Stomach (tissue), 9 donors: ENCODE data around the gene MLEC. TPM values are rescaled to one million over a fixed set of nuclear protein-coding genes. Genes with fewer than 3 reads are reported as not detected.
A peak's percentile ranks its signal among the peaks of the same experiment; 100 is the strongest.

Experiments
- DNase-seq, 2 donors: peaks; one replicate each; pipeline versions ENCODE4 v3.0.0 to v3.0.0-alpha.2; 2013 to 2019
- H3K27ac ChIP-seq, 5 donors: fragments of 200-600 bp in 4 of 5; sonication (generic) in 4 of 5; one replicate each; pipeline ENCODE4 v1.5.1; 2013 to 2019; ENCODE audit warnings: mild to moderate bottlenecking in 1 of 5, moderate library complexity in 1 of 5
- H3K27me3 ChIP-seq, 3 donors: fragments of 200-600 bp; sonication (generic); one replicate each; pipeline ENCODE4 v1.5.1; 2017 to 2019; ENCODE audit warnings: mixed run types in 1 of 3
- H3K36me3 ChIP-seq, 4 donors: fragments of 200-600 bp; sonication (generic); 1 replicate in 3 of 4; 2 replicates in 1 of 4; pipeline ENCODE4 v1.5.1; 2016 to 2019
- H3K4me1 ChIP-seq, 4 donors: fragments of 200-600 bp; sonication (generic); one replicate each; pipeline ENCODE4 v1.5.1; 2016 to 2019
- H3K4me3 ChIP-seq, 4 donors: fragments of 200-600 bp; sonication (generic) in 3 of 4; one replicate each; pipeline ENCODE4 v1.5.1; 2016 to 2019; ENCODE audit warnings: mild to moderate bottlenecking in 1 of 4
- H3K9me3 ChIP-seq, 4 donors: fragments of 200-600 bp; sonication (generic); one replicate each; pipeline ENCODE4 v1.5.1; 2016 to 2019
- EP300 ChIP-seq: sonication (generic); formaldehyde crosslinking; IDR thresholded peaks from one replicate; pipeline ENCODE4 v1.6.1; 2017; ENCODE audit warnings: antibody characterized with exemption
- POLR2A ChIP-seq, 4 donors: fragments of 450-650 bp; IDR thresholded peaks; one replicate each; pipeline ENCODE4 v1.6.1; 2016; ENCODE audit warnings: antibody characterized with exemption in 4 of 4, control low read depth in 2 of 4, mild to moderate bottlenecking in 1 of 4, moderate library complexity in 1 of 4
- POLR2AphosphoS5 ChIP-seq, 3 donors: sonication (generic); formaldehyde crosslinking; IDR thresholded peaks; one replicate each; pipeline ENCODE4 v1.6.1; 2016; ENCODE audit warnings: antibody characterized with exemption in 3 of 3
- WGBS, 5 donors: extraction: QIAGEN DNeasy Blood & Tissue Kit in 3 of 5; methylation state at CpG; one replicate each; pipeline versions ENCODE4 v1.1.5 to v1.1.7; 2013 to 2018; 5-methylcytosine and 5-hydroxymethylcytosine counted together
- intact Hi-C: fragments of 100-400 bp; cut with DNase I; formaldehyde crosslinking; loops from one replicate; pipeline ENCODE4 v1.15.1; 2023; ENCODE audit warnings: low total_unique reads
- polyA plus RNA-seq, 3 donors: library from polyadenylated mRNA; stranded (reverse); fragments of 200-250 nt; gene quantifications; one replicate each; pipeline ENCODE4 v1.2.3, GENCODE V29; 2013
- total RNA-seq, 5 donors: library from RNA; depleted of rRNA; stranded (reverse); fragments of >200 nt; gene quantifications; one replicate each; pipeline versions ENCODE4 v1.1.0 to v1.2.3, GENCODE V29; 2014 to 2016
- TF ChIP-seq, protein P1 (sequence below), 7 experiments: fragments of 450-650 bp in 4 of 7; fragments of 200-600 bp in 3 of 7; sonication (generic) in 3 of 7; IDR thresholded peaks; one replicate each; pipeline ENCODE4 v1.5.1; 2016 to 2019; ENCODE audit warnings: antibody characterized with exemption in 7 of 7, control low read depth in 2 of 7, mild to moderate bottlenecking in 1 of 7
- donor health status: healthy with polysubstance abuse.
- donor health status: Bipolar disorder and iron deficiency.
- donor health status: healthy.

MLEC gene
- total and polyA plus RNA-seq, 8 donors = 15.1 to 1,695 (median 45.0) TPM

DNA sequence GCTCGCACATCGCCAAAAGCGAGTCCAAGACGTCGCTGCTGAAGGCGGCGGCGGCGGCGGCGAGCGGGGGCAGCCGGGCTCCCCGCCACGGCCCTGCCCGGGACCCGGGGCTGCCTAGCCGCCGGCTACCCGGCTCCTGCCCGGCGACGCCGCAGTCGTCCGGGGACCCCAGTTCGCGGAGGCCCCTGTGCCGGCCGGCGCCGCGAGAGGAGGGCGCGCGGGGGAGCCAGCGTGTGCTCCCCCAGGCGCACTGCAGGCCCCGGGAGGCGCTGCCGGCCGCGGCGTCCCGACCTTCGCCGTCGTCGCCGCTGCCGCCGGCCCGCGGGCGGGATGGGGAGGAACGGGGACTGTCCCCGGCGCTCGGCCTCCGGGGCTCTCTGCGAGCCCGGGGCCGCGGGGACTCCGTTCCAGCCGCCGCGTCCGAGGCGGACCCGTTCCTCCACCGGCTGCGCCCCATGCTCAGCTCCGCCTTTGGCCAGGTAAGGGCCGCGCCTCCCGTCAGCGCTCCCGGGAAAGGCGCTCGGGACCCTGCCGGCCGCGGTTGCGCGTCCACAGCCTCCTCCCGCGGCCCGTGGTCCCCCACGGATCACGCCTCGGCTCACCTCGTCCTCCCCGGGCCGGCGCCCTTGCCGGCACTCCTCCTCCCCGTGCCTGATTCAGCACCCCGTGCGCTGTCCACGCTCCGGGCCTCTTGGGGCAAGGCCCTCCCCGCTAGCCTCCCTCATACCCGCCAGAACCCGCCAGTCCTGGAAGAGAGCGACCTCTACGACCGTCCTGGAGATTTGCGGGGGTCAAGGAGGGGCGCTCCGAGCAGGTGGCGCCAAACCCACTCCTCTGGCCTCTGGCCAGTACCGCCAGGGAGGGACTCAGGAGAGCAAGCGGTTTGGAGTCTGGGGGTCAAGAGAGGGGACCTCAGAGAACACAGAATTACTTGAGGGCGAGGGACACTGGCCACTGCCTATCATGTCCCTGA is 45.8 kb upstream of the MLEC start:
- TF ChIP-seq EP300 = no peak
- TF ChIP-seq, protein P1, sequence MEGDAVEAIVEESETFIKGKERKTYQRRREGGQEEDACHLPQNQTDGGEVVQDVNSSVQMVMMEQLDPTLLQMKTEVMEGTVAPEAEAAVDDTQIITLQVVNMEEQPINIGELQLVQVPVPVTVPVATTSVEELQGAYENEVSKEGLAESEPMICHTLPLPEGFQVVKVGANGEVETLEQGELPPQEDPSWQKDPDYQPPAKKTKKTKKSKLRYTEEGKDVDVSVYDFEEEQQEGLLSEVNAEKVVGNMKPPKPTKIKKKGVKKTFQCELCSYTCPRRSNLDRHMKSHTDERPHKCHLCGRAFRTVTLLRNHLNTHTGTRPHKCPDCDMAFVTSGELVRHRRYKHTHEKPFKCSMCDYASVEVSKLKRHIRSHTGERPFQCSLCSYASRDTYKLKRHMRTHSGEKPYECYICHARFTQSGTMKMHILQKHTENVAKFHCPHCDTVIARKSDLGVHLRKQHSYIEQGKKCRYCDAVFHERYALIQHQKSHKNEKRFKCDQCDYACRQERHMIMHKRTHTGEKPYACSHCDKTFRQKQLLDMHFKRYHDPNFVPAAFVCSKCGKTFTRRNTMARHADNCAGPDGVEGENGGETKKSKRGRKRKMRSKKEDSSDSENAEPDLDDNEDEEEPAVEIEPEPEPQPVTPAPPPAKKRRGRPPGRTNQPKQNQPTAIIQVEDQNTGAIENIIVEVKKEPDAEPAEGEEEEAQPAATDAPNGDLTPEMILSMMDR (IDR thresholded peaks at IDR 0.05) = no peak
- TF ChIP-seq POLR2AphosphoS5 (IDR thresholded peaks at IDR 0.05) = no peak
- no peak for TF ChIP-seq POLR2A (IDR thresholded peaks at IDR 0.05)
- peak overlapping the region; percentile 47 to 65 (median 56) for H3K4me3 ChIP-seq
- DNase-seq = peak; percentile 66 to 87
- intact Hi-C loops = no loop called here
- no peak overlapping the region for H3K27ac ChIP-seq
- WGBS, 5 donors = 1 to 3% (median 1%) methylated on average over 49 to 115 of the region's 115 CpGs
- H3K36me3 ChIP-seq = no peaks in the 10 kb centered on the region
- H3K4me1 ChIP-seq = peaks cover 17 to 22% (median 19%) of the 10 kb centered on the region in 4 donors
- H3K9me3 ChIP-seq = no peaks in the 10 kb centered on the region
- peaks cover 0 to 69% (median 40%) of the 10 kb centered on the region in 3 donors for H3K27me3 ChIP-seq

DNA sequence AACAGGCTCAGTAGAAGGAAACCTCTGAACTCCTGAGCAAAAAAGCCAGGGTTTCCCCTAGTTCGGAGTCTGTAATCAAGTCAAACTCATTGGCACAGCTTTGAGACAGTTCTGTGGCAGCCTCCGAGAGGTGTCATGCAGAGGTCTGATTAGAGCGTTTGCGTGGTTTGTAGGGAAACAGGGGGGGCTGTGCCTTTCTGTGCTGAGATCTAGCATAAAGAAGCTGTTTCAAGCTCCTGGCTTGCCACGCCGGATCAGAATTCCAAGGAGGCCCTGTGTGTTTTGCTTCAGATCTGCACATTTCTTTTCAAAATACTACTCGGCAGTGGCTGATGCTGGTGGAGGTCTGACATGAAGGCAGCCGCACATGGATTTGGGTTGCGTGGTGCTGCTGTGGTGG is 44.8 kb upstream of the MLEC start:
- no peak overlapping the region for H3K4me3 ChIP-seq
- H3K27ac ChIP-seq = no peak overlapping the region
- H3K4me1 ChIP-seq = peaks cover 19 to 24% (median 23%) of the 10 kb centered on the region in 4 donors
- intact Hi-C loops = no loop called here
- DNase-seq = no peak
- 73 to 80% (median 76%) methylated on average over 9 of the region's 9 CpGs for WGBS, 5 donors
- TF ChIP-seq POLR2A (IDR thresholded peaks at IDR 0.05) = no peak
- no peaks in the 10 kb centered on the region for H3K9me3 ChIP-seq
- H3K36me3 ChIP-seq = no peaks in the 10 kb centered on the region
- H3K27me3 ChIP-seq = peaks cover 0 to 74% (median 40%) of the 10 kb centered on the region in 3 donors

DNA sequence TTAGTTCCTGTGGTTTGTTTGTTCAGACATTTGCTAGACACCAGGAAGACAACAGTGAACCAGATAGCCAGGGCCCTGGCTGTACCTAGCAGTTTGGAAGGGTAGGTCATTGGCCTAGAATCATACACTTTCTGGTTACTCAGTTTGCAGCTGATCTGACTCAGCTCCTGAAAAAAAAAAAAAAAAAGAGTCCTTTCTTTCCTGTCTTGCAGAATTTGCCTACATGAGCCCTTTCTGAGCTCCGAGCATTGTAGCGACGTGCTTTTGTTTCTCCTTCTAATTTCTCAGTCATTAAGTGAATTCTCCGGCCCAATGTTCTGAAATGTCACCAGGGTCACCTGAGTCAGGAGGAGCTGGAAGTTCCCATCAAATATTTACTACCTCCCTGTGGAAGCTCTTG is 44.1 kb upstream of the MLEC start:
- 81 to 86% (median 85%) methylated on average over 4 of the region's 4 CpGs for WGBS, 5 donors
- H3K27ac ChIP-seq = no peak overlapping the region
- intact Hi-C loops = no loop called here
- H3K4me3 ChIP-seq = no peak overlapping the region
- H3K36me3 ChIP-seq = no peaks in the 10 kb centered on the region
- no peak for DNase-seq
- TF ChIP-seq POLR2A (IDR thresholded peaks at IDR 0.05) (no peak), EP300 (no peak), POLR2AphosphoS5 (IDR thresholded peaks at IDR 0.05) (no peak)
- TF ChIP-seq, protein P1 (IDR thresholded peaks at IDR 0.05) = no peak
- H3K27me3 ChIP-seq = peaks cover 0 to 74% (median 40%) of the 10 kb centered on the region in 3 donors
- H3K4me1 ChIP-seq = peaks cover 19 to 26% (median 23%) of the 10 kb centered on the region in 4 donors
- no peaks in the 10 kb centered on the region for H3K9me3 ChIP-seq

DNA sequence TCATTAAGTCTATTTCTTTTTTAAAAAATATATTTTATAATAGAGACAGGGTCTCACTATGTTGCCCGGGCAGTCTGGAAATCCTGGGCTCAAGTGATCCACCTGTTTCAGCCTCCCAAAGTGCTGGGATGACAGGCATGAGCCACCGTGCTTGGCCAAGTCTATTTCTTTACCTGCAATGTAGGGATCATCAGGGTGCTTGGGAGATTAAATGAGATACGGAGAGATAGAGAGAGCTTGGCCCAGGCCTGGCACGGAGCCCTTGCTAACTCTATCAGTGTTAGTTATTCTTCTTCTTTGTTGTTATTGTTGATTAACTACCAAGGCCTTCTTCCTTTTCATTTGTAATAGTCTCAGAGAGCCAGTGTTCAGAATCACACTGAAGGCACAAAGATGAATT is 43.4 kb upstream of the MLEC start:
- 71 to 86% (median 78%) methylated on average over 4 of the region's 4 CpGs for WGBS, 5 donors
- H3K27ac ChIP-seq = no peak overlapping the region
- intact Hi-C loops = no loop called here
- TF ChIP-seq POLR2AphosphoS5 (IDR thresholded peaks at IDR 0.05) (no peak), EP300 (no peak), POLR2A (IDR thresholded peaks at IDR 0.05) (no peak)
- TF ChIP-seq, protein P1 (IDR thresholded peaks at IDR 0.05) = no peak
- DNase-seq = no peak
- H3K36me3 ChIP-seq = no peaks in the 10 kb centered on the region
- H3K4me3 ChIP-seq = no peak overlapping the region
- H3K27me3 ChIP-seq = peaks cover 0 to 74% (median 40%) of the 10 kb centered on the region in 3 donors
- no peaks in the 10 kb centered on the region for H3K9me3 ChIP-seq
- H3K4me1 ChIP-seq = peaks cover 19 to 29% (median 22%) of the 10 kb centered on the region in 4 donors
